PC-9 (cell line): ENCODE results near the gene MGAT3. TPM values are rescaled to one million over a fixed set of nuclear protein-coding genes. Genes with fewer than 3 reads are reported as not detected.

ENCODE experiments used
- BruUV-seq: library from RNA; stranded (reverse); fragments of 400-500 nt; replicated peaks from 2 replicates; lab custom pipeline; 2021; lab: Mats Ljungman, UMichigan
- CTCF ChIA-PET: fragments of 300-600 bp; sonication (Branson Sonifier 250); formaldehyde crosslinking; loops from one replicate; lab custom pipeline; 2022; ENCODE audit warnings: antibody characterized with exemption; lab: Charles Lee
- POLR2A ChIA-PET: fragments of 300-600 bp; sonication (Branson Sonifier 250); formaldehyde crosslinking; loops from one replicate; lab custom pipeline; 2022; ENCODE audit warnings: antibody characterized with exemption; ENCODE audit not compliant: unreplicated experiment; lab: Charles Lee
- DNase-seq, 2 experiments: peaks; one replicate each; pipeline versions ENCODE4 v3.0.0 to v3.0.0-alpha.2; 2015 to 2022; ENCODE audit warnings: mixed read lengths in 1 of 2
- H2AFZ ChIP-seq: fragments of 200-600 bp; sonication (generic); 2 replicates; pipeline ENCODE4 v1.8.1; 2017; ENCODE audit warnings: antibody characterized with exemption
- H3F3A ChIP-seq: fragments of 200-600 bp; sonication (generic); 2 replicates; pipeline ENCODE4 v1.8.1; 2017; ENCODE audit warnings: antibody characterized with exemption, mild to moderate bottlenecking, low read depth; ENCODE audit not compliant: insufficient read depth
- H3K27ac ChIP-seq: fragments of 200-600 bp; sonication (generic); 2 replicates; pipeline ENCODE4 v1.6.1; 2016; ENCODE audit warnings: mixed run types
- H3K27me3 ChIP-seq: fragments of 200-600 bp; sonication (generic); 2 replicates; pipeline ENCODE4 v1.6.1; 2016; ENCODE audit warnings: low read depth, mixed run types; ENCODE audit not compliant: insufficient read depth
- H3K36me3 ChIP-seq: fragments of 200-600 bp; sonication (generic); 2 replicates; pipeline ENCODE4 v1.6.1; 2016; ENCODE audit warnings: low read depth, mixed run types
- H3K4me1 ChIP-seq: fragments of 200-600 bp; sonication (generic); replicated peaks from 2 replicates; pipeline ENCODE4 v1.6.1; 2016; ENCODE audit warnings: mixed run types; ENCODE audit not compliant: insufficient read depth
- H3K4me2 ChIP-seq: fragments of 200-600 bp; sonication (generic); 2 replicates; pipeline ENCODE4 v1.6.1; 2017; ENCODE audit warnings: mixed run types
- H3K4me3 ChIP-seq: fragments of 200-600 bp; sonication (generic); 2 replicates; pipeline ENCODE4 v1.6.1; 2016; ENCODE audit warnings: mixed run types
- H3K79me2 ChIP-seq: fragments of 200-600 bp; sonication (generic); 2 replicates; pipeline ENCODE4 v1.6.1; 2017; ENCODE audit warnings: low read depth, mixed run types
- H3K9me2 ChIP-seq: fragments of 200-600 bp; sonication (generic); 2 replicates; pipeline ENCODE4 v1.8.1; 2017; ENCODE audit warnings: mild to moderate bottlenecking; ENCODE audit not compliant: insufficient read depth
- H3K9me3 ChIP-seq: fragments of 200-600 bp; sonication (generic); 2 replicates; pipeline ENCODE4 v1.8.1; 2016; ENCODE audit warnings: low read depth; ENCODE audit not compliant: insufficient read depth
- H4K20me1 ChIP-seq: fragments of 200-600 bp; sonication (generic); 2 replicates; pipeline ENCODE4 v1.8.1; 2017; ENCODE audit not compliant: insufficient read depth
- CTCF ChIP-seq: fragments of 200-600 bp; sonication (generic); conservative IDR thresholded peaks from 2 replicates; pipeline ENCODE4 v1.6.1; 2017; ENCODE audit warnings: mixed run types, antibody characterized with exemption, mild to moderate bottlenecking, moderate library complexity
- EZH2 ChIP-seq: fragments of 200-600 bp; sonication (generic); IDR thresholded peaks from 2 replicates; pipeline ENCODE4 v1.8.0; 2017; ENCODE audit warnings: antibody characterized with exemption, low read depth
- intact Hi-C: fragments of 100-400 bp; cut with micrococcal nuclease; formaldehyde crosslinking; loops from one replicate; pipeline ENCODE4 v1.10.0; 2022; ENCODE audit not compliant: unreplicated experiment
- total RNA-seq: library from RNA; stranded (reverse); gene quantifications from 2 replicates; pipeline ENCODE4 v1.2.3, GENCODE V29; 2021

MGAT3 gene
- total RNA-seq, 1 experiment from 2014 or later: not detected

GRCh38 chr22:39497429-39497828 is 40.6 kb downstream of the MGAT3 start:
- Histone ChIP-seq H3F3A (peaks cover 18% of the 10 kb centered on the region; the same call in 1 of the 2 replicates), H3K4me3 (no peak overlapping the region), H3K36me3 (no peaks in the 10 kb centered on the region), H3K27me3 (no peaks in the 10 kb centered on the region), H4K20me1 (no peaks in the 10 kb centered on the region), H3K4me2 (no peak overlapping the region), H3K9me2 (no peaks in the 10 kb centered on the region), H3K79me2 (peaks cover 3% of the 10 kb centered on the region), H3K4me1 (peaks cover 15% of the 10 kb centered on the region), H2AFZ (no peak overlapping the region), H3K27ac (no peak overlapping the region), H3K9me3 (no peaks in the 10 kb centered on the region)
- intact Hi-C loops: loop anchor here (5.0 kb wide), 1 partner anchor 850 kb away; the partner anchor contains the start of gene ADSL
- ChIA-PET CTCF (no interaction called here), POLR2A (no interaction called here)
- no peak for TF ChIP-seq CTCF
- no peak for DNase-seq
- BruUV-seq: no TSS peak

- H3K9me2 ChIP-seq: no peaks in the 10 kb centered on the region
- H3K4me2 ChIP-seq: no peak overlapping the region
- BruUV-seq: no TSS peak
- peaks cover 18% of the 10 kb centered on the region; the same call in 1 of the 2 replicates for H3F3A ChIP-seq
- CTCF ChIA-PET: interaction anchor here (0.5 to 0.6 kb wide), 2 partner anchors 22 to 305 kb away, joined by 5 to 7 read pairs; partner anchors contain the start of gene ATF4
- H3K4me1 ChIP-seq: peaks cover 19% of the 10 kb centered on the region
- no peaks in the 10 kb centered on the region for H3K27me3 ChIP-seq
- POLR2A ChIA-PET: no interaction called here
- H3K9me3 ChIP-seq: no peaks in the 10 kb centered on the region
- peak in 1 of 2 experiments; percentile 65 for DNase-seq
- H4K20me1 ChIP-seq: 0 out of 2 replicates have a peak, but pooled peaks cover 3% of the 10 kb centered on the region
- no peak for TF ChIP-seq EZH2
- TF ChIP-seq CTCF: no peak
- H2AFZ ChIP-seq: no peak overlapping the region
- H3K79me2 ChIP-seq: peaks cover 12% of the 10 kb centered on the region
- H3K36me3 ChIP-seq: no peaks in the 10 kb centered on the region
- no peak overlapping the region for H3K4me3 ChIP-seq
- intact Hi-C loops: loop anchor here (5.0 kb wide), 1 partner anchor 849 kb away; the partner anchor contains the start of gene ADSL
- no peak overlapping the region for H3K27ac ChIP-seq
Measured at GRCh38 chr22:39498368-39498767, 41.6 kb downstream of the MGAT3 start.

- no peaks in the 10 kb centered on the region for H3K9me3 ChIP-seq
- H3K36me3 ChIP-seq: 0 out of 2 replicates have a peak, but pooled peaks cover 3% of the 10 kb centered on the region
- no peak for TF ChIP-seq CTCF
- TF ChIP-seq EZH2: no peak
- 0 out of 2 replicates have a peak, but pooled peaks cover 7% of the 10 kb centered on the region for H4K20me1 ChIP-seq
- intact Hi-C loops: loop anchor here (5.0 kb wide), 1 partner anchor 848 kb away; the partner anchor contains the start of gene ADSL
- no peak overlapping the region for H3K4me2 ChIP-seq
- peaks cover 16% of the 10 kb centered on the region for H3K79me2 ChIP-seq
- peaks cover 23% of the 10 kb centered on the region for H3K4me1 ChIP-seq
- H3K27me3 ChIP-seq: no peaks in the 10 kb centered on the region
- CTCF ChIA-PET: no interaction called here
- no peak for DNase-seq
- no peaks in the 10 kb centered on the region for H3K9me2 ChIP-seq
- no TSS peak for BruUV-seq
- peaks cover 18% of the 10 kb centered on the region; the same call in 1 of the 2 replicates for H3F3A ChIP-seq
- H3K4me3 ChIP-seq: no peak overlapping the region
- POLR2A ChIA-PET: no interaction called here
- H2AFZ ChIP-seq: no peak overlapping the region
- H3K27ac ChIP-seq: no peak overlapping the region
Measured at GRCh38 chr22:39498802-39499201, 42.0 kb downstream of the MGAT3 start.
